ENCODE data around the gene UBE3D. TPM values are rescaled to one million over a fixed set of nuclear protein-coding genes. Genes with fewer than 3 reads are reported as not detected.
"Not testable (repeated sequence)": the region's sequence is repeated elsewhere in the genome, so short reads cannot be mapped to it uniquely, and the experiment has no call there.

UBE3D gene
- total RNA-seq, 1 donor from 2014 or later: 6.5 TPM

DNA sequence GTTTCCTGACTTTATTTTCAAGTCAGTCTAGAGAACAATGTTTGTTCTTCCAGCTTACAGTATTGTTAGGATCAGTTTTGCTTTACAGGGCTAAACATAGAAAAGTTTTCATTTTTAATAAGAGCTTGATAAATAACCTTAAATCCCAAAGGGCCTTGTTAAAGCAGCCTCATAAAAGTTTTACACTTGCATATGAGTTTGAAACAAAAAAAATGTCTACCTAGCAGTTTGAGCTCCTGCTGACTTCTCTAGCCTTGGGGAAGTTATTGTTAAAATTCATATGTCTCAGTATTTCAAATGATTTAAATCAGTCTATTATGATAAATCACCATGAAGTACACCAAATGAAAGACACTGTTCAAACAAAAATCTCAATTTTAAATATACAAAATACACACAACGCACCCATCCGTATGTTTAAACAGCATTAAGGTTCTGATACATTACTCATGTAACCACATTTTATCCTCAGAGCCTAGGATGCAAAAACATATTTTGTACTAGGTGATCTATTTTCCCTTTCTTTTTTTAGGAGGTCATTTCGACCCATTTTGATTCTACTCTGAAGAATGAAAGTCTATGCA lies 87.2 kb downstream of the UBE3D start:
- no peak for DNase-seq (ENCODE audit: low spot score)

DNA sequence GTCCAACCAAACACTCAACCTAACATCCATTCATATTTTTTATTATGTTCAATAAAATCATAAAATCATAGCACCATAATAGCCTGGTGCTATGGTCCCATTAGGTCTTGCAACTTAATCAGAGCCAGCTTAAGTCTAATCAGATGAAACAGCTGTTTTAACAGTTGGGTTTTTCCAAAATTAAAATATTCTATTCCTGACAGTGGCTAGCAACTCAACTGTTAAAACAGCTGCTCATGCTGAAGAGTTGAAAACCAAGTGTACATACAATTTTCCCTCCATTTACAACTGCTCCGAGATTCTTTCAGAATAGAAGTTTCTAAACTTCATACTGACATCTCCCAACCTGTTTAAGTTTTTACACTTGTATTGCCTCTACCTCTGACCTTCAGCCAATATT lies 89.5 kb downstream of the UBE3D start:
- no peak for DNase-seq (ENCODE audit: low spot score)

DNA sequence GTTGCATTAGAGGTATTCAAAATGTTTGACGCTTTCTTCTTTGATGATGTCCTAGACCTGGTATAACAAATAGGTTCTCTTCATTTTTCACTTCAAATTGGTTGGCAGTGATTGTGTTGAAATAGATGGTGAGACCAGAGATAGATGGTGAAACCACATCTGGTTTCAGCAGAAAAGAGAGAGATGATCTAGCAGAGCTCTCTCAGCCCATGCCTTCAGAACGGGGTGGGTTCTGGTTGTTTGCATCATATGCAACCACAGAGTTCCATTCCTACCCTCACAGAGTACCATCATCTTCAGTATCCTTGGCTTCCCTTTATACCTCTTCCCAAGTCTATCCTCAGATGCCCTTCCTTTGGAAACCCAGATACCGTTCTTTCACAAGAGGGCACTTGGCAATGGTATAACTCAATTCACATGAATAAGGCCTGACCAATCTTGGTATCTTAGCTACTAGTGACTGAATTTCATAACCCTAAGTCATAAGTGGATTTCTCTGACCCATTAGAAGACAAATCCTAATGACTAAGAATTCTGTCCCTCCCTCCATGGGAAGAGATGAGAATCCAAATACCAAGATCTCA lies 93.7 kb downstream of the UBE3D start:
- no peak for DNase-seq (ENCODE audit: low spot score)

DNA sequence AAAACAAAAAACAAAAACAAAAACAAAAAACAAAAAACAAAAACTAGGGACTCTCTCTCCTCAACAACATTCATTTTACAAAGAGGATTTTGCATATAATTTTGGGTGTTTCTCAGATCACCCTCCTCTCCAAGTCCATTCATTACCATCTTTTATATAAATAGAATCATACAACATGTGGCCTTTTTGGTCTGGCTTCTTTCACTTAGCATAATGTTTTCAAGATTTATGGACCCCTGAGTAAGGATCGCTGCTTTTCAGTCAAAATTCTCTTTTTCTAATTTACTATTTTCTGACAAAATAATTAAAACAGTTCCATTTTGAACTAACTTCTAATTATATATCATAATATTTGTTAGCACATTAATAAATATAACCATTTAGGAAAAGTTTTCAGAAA lies 94.8 kb downstream of the UBE3D start:
- no peak for DNase-seq (ENCODE audit: low spot score)

DNA sequence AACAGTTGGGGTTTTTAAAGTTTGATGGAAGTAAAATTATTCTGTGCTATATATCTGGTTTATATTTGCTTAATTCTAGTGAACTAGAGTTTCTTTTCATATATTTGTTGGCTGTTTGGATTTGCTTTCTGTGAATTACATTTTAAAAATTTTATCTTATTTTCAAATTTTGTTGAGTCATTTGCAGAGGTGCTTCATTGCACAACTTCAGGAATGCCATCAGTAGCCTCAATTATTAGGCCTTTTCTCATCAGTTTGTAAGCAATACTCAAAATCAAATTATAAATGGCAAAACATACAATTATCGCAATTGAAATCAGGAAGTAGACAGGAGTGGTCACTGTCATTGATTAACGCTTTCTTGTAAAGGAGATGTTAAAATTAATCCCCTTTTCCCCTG lies 96.9 kb downstream of the UBE3D start:
- DNase-seq (ENCODE audit: low spot score): no peak

DNA sequence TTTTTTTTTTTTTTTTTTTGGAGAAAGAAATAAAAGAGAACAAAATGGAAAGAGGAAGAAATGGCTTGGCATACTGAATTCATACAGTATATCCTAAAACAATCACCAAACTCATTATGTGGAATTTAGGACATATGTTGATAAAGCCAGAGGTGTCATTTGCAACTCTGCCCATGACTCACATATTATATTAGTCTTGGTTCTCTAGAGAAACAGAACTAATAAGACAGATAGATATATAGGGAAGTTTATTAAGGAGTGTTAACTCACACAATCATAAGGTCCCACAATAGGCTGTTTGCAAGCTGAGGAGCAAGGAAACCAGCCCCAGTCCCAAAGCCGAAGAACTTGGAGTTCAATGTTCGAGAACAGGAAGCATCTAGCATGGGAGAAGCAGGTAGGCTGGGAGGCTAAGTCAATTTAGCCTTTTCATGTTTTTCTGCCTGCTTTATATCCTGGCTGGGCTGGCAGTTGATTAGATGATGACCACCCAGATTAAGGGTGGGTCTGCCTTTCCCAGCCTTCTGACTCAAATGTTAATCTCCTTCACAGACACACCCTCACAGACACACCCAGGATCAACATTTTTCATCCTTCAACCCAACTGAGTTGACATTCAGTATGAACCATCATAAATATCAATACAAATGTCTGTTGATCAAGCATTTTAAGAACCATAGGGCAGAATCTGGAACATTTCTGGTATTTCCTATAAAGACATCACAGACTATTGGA lies 102.3 kb downstream of the UBE3D start:
- no peak for DNase-seq (ENCODE audit: low spot score)

DNA sequence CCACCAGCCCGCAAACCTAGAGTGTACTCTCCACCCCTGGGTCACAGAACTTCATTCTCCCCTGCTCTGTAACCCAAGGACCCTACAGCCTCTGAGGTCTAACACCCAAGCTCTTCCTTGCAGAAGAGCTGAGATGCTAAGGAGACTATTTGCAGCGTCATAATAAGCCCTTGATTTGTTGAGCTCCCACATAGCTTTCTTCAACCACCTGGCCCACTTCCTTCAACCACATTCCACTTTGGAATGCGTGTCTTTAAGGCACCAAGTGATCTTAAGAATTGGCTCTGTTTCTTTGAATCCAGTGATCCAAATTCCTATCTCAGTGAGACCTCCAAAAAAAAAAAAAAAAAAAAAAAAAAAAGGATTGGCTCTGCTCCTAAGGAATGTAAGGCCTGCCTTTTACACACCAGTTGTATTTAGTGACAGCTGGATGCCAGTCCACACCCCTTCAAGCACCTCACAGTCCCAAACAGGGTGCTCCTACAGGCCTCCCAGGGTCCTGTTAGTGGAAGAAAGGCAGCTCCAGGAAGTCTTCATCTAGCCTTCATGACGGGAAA lies 106.2 kb downstream of the UBE3D start:
- no peak for DNase-seq (ENCODE audit: low spot score)

DNA sequence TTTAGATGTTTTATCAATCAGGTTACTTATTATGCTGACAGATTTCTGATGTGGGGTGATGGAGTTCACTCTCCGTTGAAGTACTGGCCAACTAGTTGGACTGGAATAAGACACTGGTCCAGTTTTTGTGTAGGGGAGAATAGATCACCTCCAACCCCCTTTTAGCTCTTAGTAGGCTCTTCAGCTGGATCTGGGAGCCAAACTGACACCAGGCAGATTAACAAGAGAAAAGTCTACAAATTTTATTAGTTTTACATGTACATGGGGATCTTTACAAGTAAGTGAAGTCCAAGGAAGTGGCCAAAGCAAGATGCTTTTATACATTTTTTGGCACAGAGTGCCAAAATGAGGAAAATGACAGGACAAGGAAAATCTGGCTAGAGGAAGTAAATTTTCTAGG lies 107.1 kb downstream of the UBE3D start:
- no peak for DNase-seq (ENCODE audit: low spot score)

DNA sequence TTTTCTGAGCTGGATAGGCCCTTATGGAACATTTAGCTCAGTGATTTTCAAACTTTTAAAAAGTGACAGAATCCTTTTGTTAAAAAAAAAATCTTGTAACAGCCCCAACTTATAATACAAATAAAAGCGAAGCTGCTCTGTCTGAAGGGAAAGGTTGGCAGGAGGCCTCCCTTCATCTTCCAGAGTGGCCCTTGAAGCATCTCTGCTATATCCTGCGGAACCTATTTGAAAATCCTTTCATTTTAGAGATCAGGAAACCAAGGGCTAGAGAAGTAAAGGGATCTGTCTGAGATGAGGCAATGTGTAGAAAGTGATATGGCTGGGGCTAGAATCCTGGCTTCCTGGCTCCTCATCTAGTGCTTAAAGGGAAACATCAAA lies 107.8 kb downstream of the UBE3D start:
- DNase-seq (ENCODE audit: low spot score): no peak

DNA sequence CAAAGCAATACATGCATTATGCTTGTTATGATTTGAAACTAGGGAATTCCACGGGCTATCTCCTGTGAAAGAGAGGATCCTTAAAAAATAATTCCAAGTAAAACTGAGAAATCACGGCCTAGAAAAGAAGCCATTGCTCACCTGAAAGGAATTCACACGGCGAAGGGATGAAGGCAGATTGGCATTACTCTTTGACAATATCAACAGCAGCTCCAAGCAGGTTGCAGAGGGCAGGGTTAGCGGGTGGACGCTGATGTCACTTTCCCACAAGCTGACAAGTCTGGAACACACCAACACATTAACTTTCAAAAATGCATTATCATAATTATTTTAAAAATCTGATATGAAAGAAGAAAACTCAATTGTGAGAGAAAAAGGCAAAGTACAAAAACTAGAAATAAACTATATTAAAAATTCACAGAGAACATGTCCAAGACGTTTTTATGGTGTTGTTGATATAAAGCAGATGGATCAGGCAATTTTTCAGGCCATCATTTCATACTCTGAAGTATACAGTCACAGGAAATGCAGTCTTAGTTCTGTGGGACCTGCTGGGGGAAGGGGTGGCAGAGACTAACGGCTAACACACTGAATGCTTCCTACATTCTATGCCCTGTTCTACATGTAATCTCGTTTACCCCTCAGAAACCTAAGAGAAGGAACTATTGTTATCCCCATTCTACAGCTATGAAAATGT lies 108.3 kb downstream of the UBE3D start:
- DNase-seq (ENCODE audit: low spot score): no peak

DNA sequence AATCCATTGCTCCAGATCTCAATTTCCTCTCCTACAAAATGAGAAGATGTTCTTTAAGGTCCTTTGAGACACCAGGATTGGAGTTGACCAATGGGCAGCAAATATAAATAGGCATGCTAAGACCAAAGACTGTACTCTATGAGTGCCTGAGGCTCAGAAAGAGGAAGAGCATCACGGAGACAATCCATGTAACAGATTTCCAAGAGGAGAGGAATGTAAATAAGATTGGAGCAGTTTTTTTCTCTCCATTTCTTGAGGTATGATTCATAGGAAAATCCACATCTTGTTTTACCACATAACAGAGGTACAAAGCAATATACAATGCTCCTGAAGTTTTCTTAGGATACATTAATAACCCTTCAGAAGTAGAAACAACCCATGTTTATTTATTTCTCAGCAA lies 109.8 kb downstream of the UBE3D start:
- DNase-seq (ENCODE audit: low spot score): no peak

DNA sequence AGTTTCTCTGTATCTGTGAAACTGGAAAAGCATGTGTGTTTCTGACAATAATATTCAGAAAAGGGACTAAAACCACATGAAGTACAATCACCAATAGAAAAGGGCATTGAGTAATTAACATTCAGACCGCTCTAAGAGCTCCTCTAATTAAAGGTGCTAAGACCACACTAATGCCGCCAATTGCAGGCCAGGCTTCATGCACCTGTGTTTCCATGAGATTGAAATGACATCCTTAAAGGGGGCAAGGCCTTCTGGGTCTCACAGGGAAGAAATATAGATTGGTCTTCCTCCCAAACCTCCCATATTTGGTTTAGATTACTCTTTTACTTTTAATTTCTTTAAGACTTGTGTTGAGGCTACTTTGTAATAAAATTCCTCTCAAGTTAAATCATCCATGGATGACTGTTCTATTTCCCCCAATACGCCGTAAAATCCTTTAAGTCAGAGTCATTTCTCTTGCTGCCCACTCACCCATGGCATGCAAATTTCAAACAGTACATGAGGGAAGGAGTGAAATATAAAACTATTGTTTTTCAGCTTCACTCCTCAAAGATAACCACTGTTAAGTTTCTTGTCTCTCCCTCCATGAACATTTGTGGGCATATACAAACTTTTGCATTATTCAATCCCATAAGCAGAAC lies 110.6 kb downstream of the UBE3D start:
- DNase-seq (ENCODE audit: low spot score): no peak

DNA sequence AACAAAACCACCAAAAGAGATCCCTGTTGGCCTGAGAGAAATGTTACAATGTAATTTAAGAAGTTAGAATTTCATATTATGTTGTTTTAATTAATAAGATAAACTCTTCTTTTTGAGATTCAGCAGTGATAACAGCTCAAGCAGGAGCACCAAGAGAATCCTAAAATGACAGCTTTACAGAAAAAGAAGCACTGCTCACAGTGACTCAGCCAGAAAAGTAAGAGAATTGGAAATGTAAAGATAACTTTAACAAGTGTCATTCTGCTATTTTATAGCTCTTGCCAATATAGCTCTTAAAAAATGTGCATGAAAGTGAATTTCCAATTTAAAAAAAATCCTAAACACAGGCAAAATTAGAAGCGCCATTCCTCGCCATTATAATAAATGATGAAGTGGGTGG lies 111.3 kb downstream of the UBE3D start:
- no peak for DNase-seq (ENCODE audit: low spot score)

DNA sequence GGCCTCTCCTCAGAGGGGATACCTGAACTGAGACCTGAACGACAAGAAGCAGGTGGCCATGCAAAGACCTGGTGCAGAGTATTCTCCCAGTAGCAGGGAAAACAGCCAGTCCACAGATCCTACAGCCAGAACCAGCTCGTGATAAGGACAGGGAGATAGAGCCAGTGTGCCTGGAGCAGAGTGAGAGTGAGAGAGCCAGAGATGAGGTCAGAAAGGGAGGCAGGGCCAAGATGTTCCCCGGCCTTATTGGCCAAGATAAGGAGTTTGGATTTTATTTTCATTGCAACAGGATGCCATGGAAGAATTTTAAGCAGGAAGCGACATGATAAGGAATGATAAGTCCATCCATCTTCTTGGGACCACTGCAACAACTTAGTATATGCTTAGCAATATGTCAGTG lies 111.8 kb downstream of the UBE3D start:
- DNase-seq (ENCODE audit: low spot score): no peak

DNA sequence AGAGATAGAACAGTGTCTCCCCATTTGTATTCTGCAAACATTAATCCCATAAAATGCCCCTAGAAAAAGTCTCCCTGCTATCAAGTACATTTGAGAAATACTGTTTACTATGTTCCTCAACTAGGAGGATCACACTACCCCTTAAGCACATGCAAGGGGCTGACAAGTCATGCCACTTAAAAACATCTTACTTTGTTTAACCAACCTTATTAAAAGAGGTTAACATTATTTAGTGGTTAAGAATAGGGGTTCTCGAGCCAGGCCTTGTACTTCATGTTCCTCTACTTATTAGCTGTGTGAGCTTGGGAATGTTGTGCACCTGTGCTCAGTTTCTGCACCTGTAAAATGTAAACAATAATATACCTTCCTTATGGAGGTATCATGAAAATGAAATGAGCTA lies 113.7 kb downstream of the UBE3D start:
- no peak for DNase-seq (ENCODE audit: low spot score)

DNA sequence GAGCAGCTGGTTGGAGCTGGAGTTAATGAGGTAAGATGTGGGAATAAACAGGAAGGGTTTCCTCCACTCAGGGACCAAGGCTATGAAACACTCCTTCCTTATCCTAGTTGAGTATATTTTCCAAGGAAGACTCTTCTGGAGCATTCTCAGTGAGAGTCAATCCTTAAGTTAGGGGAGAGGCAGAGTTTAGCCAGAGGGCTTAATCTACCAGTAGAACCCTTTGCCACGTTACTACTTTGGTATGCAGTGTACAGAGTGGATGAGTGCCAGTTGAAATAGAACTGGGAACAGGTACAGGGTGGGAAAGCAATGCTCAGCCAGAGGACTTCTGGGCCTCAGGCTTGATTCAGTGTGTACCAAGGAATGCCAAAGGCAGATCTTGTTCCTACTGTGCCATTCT lies 114.3 kb downstream of the UBE3D start:
- DNase-seq (ENCODE audit: low spot score): no peak

DNA sequence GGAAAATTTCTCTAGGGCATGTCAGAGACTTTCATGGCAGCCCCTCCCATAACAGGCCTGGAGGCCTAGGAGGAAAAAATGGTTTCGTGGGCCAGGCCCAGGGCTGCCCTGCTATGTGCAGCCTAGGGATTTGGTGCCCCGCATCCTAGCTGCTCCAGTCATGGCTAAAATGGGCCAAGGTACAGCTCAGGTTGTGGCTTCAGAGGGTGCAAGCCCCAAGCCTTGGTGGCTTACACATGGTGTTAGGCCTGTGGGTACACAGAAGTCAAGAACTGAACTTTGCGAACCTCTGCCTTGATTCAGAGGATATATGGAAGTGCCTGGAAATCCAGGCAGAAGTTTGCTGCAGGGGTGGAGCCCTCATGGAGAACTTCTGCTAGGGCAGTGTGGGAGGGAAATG lies 134.7 kb downstream of the UBE3D start:
- DNase-seq (ENCODE audit: low spot score): not testable (repeated sequence)

DNA sequence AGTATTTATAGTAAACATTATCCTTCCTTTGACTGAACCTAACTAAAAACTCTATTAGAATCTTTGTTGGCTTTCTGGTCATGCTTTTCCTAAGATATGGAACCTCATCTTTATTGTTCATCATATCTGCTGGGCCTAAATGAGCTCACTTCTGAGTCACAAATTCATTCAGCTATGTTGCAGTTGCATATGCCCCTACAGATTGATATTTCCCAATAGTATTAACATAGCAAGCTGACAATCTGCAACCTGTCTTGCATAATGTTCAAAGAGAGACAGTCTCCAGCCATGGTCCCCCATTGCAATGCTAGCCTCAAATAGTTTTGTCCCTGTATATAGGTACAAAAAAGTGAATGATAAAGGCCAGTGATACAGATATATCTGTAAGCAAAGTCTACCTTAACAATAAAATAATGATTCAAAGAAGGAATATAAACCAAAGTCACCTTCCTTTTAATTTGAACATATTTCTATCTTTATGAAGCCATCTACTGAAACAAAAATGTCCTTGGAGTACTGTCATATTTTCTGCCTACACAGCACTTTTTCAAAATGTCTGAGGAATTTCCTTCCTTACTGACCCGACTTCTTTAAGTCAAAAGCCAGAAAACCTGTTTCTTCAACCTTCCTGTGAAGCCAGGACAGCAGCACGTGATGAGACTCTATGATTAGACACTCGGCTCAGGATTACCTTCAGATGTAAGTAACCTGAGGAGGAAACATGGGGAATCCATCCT lies 140.7 kb downstream of the UBE3D start:
- DNase-seq (ENCODE audit: low spot score): no peak

DNA sequence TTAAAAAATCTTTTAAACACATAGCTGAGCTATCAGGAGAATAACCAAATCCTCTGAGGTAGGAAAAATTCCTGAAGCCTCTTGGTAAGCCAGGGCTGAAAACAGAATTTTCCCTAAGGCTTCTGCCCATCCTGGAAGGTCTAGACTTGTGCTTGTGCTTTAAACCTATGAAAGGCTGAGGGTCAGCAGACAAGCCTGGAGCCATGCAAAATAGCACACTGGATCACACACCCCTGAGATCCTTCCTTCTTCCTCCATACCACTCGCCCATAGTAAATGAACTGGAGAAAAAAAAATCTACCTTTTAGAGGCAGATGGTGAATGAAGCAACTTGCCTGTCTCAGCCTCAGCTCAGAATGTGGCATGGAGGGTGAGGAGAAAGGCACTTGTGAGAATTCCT lies 144.4 kb downstream of the UBE3D start:
- no peak for DNase-seq (ENCODE audit: low spot score)

DNA sequence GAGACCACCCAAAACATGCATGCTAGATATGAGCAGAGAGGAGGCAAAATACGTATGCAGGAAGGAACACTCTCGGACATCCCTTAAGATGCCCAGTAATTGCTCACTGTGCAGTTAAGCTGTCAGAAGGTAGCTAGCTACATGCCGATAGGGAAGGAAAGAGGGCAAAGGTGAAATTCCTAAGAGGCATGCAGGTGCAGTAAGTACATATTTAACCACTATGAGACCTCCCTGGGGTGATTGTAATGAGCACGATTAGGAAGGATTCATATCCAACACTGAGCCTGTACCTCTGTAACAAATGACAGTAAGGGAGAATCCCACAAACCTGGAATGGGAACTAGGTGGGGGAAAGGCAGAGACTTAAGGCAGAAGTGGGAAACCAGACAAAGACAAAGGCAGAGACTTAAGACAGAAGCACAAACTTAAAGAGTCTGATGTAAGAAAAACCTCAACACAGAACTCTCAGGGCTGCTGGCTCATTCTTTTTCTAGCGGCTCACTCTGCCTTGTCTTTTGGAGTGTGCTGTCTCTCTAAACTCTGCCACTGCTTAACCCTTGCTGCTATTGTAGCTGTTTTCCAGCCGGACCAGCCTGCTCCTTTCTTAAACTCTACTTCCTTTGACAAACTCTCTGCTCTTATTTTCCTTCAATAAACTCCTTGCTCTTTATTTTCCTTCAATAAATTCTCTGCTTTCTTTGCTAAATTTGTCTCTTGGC lies 148.1 kb downstream of the UBE3D start:
- no peak for DNase-seq (ENCODE audit: low spot score)

DNA sequence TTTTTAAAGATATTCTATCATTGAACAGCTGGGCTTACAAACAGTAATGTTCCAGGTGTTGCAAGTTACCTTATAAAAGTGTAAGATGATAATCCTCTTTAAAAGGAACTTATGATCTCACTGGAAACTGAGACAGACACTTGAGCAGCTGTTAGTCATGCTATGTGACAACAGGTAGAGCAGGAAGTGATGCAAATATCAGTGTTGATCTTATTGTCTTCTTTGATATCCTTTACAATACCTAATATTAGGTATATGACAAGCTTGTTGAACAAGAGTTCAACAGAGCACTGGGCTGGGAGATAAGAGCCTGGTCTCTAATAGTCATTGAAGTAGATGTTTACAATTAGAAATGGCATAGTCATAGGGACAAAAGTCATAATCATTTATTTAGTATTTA lies 150.0 kb downstream of the UBE3D start:
- no peak for DNase-seq (ENCODE audit: low spot score)
